Endothelial cell of umbilical vein (primary cell): ENCODE results near the gene THY1. TPM values are rescaled to one million over a fixed set of nuclear protein-coding genes. Genes with fewer than 3 reads are reported as not detected.

Experiments
- BruUV-seq: library from RNA; stranded (reverse); fragments of 400-500 nt; replicated peaks from 2 replicates; lab custom pipeline; 2021; lab: Mats Ljungman, UMichigan
- CTCF ChIA-PET: fragments of 300-600, 350-600 bp; sonication (Branson Sonifier 250); formaldehyde crosslinking; loops from one replicate; lab custom pipeline; 2021; ENCODE audit warnings: antibody characterized with exemption, inconsistent platforms; lab: Charles Lee
- POLR2A ChIA-PET: fragments of 300-600, 350-600 bp; sonication (Branson Sonifier 250); formaldehyde crosslinking; loops from one replicate; lab custom pipeline; 2021; ENCODE audit warnings: antibody characterized with exemption, inconsistent platforms; lab: Charles Lee
- DNase-seq: peaks from one replicate; pipeline ENCODE4 v3.0.0-alpha.2; 2011; ENCODE audit warnings: low read depth, low spot score
- FAIRE-seq: peaks from 2 replicates; lab custom pipeline; 2011; peaks lifted over from hg19 to GRCh38; lab: Jason Lieb, UNC
- H2AFZ ChIP-seq: 2 replicates; pipeline ENCODE4 v1.6.0; 2012; ENCODE audit warnings: low read depth, low read length, control low read depth, inconsistent platforms
- H3K27ac ChIP-seq: 2 replicates; pipeline ENCODE4 v1.5.1; 2011; ENCODE audit warnings: low read depth, mild to moderate bottlenecking, control low read depth, low read length, moderate library complexity; ENCODE audit not compliant: insufficient read depth
- H3K27me3 ChIP-seq, 2 experiments: 2 replicates each; pipeline versions ENCODE4 v1.6.0 to v1.6.1; 2011; ENCODE audit warnings: low read length in 2 of 2, mixed read lengths in 1 of 2; ENCODE audit not compliant: control insufficient read depth in 2 of 2, insufficient read depth in 2 of 2
- H3K36me3 ChIP-seq, 2 experiments: 2 replicates in 1 of 2; 3 replicates in 1 of 2; pipeline ENCODE4 v1.5.1; 2011; ENCODE audit warnings: low read length in 2 of 2, mild to moderate bottlenecking in 1 of 2, moderate library complexity in 1 of 2; ENCODE audit not compliant: control insufficient read depth in 2 of 2, insufficient read depth in 2 of 2; ENCODE audit errors: extremely low read depth in 1 of 2
- H3K4me1 ChIP-seq: 3 replicates; pipeline ENCODE4 v1.5.1; 2011; ENCODE audit warnings: mild to moderate bottlenecking, low read length; ENCODE audit not compliant: control insufficient read depth, insufficient read depth; ENCODE audit errors: extremely low read depth
- H3K4me2 ChIP-seq: 2 replicates; pipeline ENCODE4 v1.6.1; 2011; ENCODE audit warnings: low read length, control low read depth, mixed read lengths; ENCODE audit not compliant: insufficient read depth
- H3K4me3 ChIP-seq, 3 experiments: fragments of 200-600 bp in 1 of 3; sonication (generic), shearing (Covaris generic) in 1 of 3; replicated peaks in 1 of 3; 2 replicates each; pipeline ENCODE4 v1.5.1; 2011 to 2016; ENCODE audit warnings: control low read depth in 3 of 3, low read length in 3 of 3, mild to moderate bottlenecking in 2 of 3, inconsistent platforms in 1 of 3, low read depth in 1 of 3, moderate library complexity in 1 of 3; ENCODE audit not compliant: insufficient read depth in 1 of 3
- H3K79me2 ChIP-seq: 2 replicates; pipeline ENCODE4 v1.6.0; 2012; ENCODE audit warnings: low read length, inconsistent platforms; ENCODE audit not compliant: control insufficient read depth, insufficient read depth
- H3K9ac ChIP-seq: replicated peaks from 2 replicates; pipeline ENCODE3; 2011; ENCODE audit warnings: low read length, control low read depth; ENCODE audit not compliant: insufficient read depth; ENCODE audit errors: extremely low read depth
- H3K9me1 ChIP-seq: replicated peaks from 3 replicates; pipeline ENCODE4 v1.6.0; 2011; ENCODE audit warnings: mild to moderate bottlenecking, low read length; ENCODE audit not compliant: control insufficient read depth, insufficient read depth; ENCODE audit errors: extremely low read depth
- H3K9me3 ChIP-seq: replicated peaks from 2 replicates; pipeline ENCODE4 v1.5.1; 2012; ENCODE audit warnings: low read length, inconsistent platforms; ENCODE audit not compliant: control insufficient read depth, insufficient read depth
- H4K20me1 ChIP-seq: replicated peaks from 2 replicates; pipeline ENCODE3; 2011; ENCODE audit warnings: mild to moderate bottlenecking, low read length; ENCODE audit not compliant: control insufficient read depth, insufficient read depth; ENCODE audit errors: extremely low read depth
- EZH2 ChIP-seq: IDR thresholded peaks from 2 replicates; pipeline ENCODE4 v1.6.1; 2012; ENCODE audit warnings: borderline replicate concordance, low read depth, mild to moderate bottlenecking, moderate library complexity, low read length, inconsistent platforms; ENCODE audit not compliant: severe bottlenecking
- FOS ChIP-seq: IDR thresholded peaks from 2 replicates; pipeline ENCODE4 v1.6.1; 2011; ENCODE audit warnings: mild to moderate bottlenecking, low read length, moderate library complexity, borderline replicate concordance; ENCODE audit not compliant: insufficient read depth
- GATA2 ChIP-seq: IDR thresholded peaks from 2 replicates; pipeline ENCODE4 v1.7.0; 2011; ENCODE audit warnings: low read depth, mild to moderate bottlenecking, moderate library complexity, mixed read lengths, low read length; ENCODE audit not compliant: insufficient read length, insufficient read depth
- JUN ChIP-seq: IDR thresholded peaks from 2 replicates; pipeline ENCODE4 v1.6.1; 2011; ENCODE audit warnings: borderline replicate concordance, low read depth; ENCODE audit not compliant: insufficient read length, insufficient read depth
- MYC ChIP-seq: IDR thresholded peaks from one replicate; pipeline ENCODE4 v1.6.1; 2011; ENCODE audit warnings: mild to moderate bottlenecking, low read depth, low read length
- POLR2A ChIP-seq: IDR thresholded peaks from 2 replicates; pipeline ENCODE4 v1.6.1; 2012; ENCODE audit warnings: low read depth, mild to moderate bottlenecking, control low read depth, low read length
- POLR2AphosphoS5 ChIP-seq: IDR thresholded peaks from 2 replicates; pipeline ENCODE4 v1.6.1; 2012; ENCODE audit warnings: low read depth, mild to moderate bottlenecking, control low read depth, low read length, moderate library complexity; ENCODE audit not compliant: insufficient read depth
- dilution Hi-C: fragments of 300-500 bp; cut with MboI; formaldehyde crosslinking; loops from one replicate; pipeline ENCODE4 v1.15.0; 2019; ENCODE audit warnings: low sequenced_read_pairs; ENCODE audit not compliant: extremely low pct_ligation_motif_present
- intact Hi-C: fragments of 100-400 bp; cut with micrococcal nuclease; formaldehyde crosslinking; loops from one replicate; pipeline ENCODE4 v1.10.0; 2022
- polyA plus RNA-seq, 4 experiments: library from polyadenylated mRNA; depleted of rRNA in 3 of 4; stranded (reverse) in 3 of 4; unstranded in 1 of 4; fragments of >200 nt; gene quantifications; 2 replicates each; pipeline versions ENCODE4 v1.2.1 to v1.2.3, GENCODE V29; 2011 to 2012; ENCODE audit warnings: missing spikeins in 1 of 4
- total RNA-seq: library from RNA; stranded (reverse); gene quantifications from 2 replicates; pipeline ENCODE4 v1.2.3, GENCODE V29; 2021
- TF ChIP-seq, protein P1 (sequence below): IDR thresholded peaks from 2 replicates; pipeline ENCODE4 v1.6.1; 2011; ENCODE audit not compliant: insufficient read depth, insufficient read length
- TF ChIP-seq, protein P2 (sequence below), 2 donors: IDR thresholded peaks; 1 replicate in 1 of 2; 2 replicates in 1 of 2; pipeline ENCODE4 v1.5.1; 2011; ENCODE audit warnings: low read length in 2 of 2, mild to moderate bottlenecking in 2 of 2, moderate library complexity in 2 of 2, control low read depth in 1 of 2, inconsistent platforms in 1 of 2, low read depth in 1 of 2; ENCODE audit not compliant: insufficient read depth in 1 of 2; ENCODE audit errors: extremely low read depth in 1 of 2

The THY1 gene
- total and polyA plus RNA-seq, 2 donors (not counting 3 experiments of a cell fraction or from before 2014, with no cell fraction given), result 0.75 to 1.4 TPM

DNA sequence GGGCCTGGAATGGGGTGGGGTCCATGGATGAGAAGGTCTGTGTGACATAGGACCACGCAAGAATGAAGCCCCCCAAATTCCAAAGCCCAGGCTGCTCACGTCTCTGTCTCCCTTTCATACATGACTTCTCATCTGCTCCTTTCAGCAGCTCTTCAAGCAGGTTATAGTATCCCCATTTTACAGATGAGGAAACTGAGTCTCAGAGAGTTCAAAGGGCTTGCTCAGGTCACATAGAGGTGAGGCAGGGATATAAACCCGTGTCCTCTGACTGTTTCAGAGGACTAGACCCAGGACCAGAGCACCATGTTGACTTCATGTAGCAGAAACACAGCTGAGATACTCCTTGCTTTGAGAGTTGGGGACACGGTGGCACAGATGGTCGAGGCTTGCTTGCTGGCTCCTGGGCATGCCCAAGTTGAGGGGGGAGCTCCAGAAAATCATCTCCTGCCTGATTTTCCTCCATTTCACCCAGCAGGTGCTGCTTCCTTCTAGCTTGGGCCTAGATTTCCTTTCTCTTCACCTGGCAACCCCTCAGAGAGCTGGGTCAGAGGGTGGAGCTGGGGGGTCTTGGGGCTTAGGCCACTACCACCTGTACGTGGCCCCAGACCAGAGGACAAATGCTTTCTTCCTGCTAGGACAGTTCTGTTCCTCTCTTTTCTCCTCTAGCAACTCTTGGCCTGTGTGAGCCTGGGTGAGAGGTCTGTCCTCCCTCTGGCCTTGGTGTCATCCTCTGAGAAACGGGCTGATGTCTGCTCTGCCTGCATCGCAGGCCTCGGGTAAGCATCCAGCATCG, 24.1 kb upstream of the THY1 start:
- H3K4me1 ChIP-seq, result no peaks in the 10 kb centered on the region
- H3K9me3 ChIP-seq, result no peaks in the 10 kb centered on the region
- H3K36me3 ChIP-seq, result no peaks in the 10 kb centered on the region
- DNase-seq (no peak), FAIRE-seq (no peak)
- TF ChIP-seq POLR2AphosphoS5, result no peak
- TF ChIP-seq FOS, result no peak
- no peak for TF ChIP-seq JUN
- TF ChIP-seq, protein P1, sequence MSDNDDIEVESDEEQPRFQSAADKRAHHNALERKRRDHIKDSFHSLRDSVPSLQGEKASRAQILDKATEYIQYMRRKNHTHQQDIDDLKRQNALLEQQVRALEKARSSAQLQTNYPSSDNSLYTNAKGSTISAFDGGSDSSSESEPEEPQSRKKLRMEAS, result no peak
- no peak for TF ChIP-seq GATA2
- TF ChIP-seq, protein P2, sequence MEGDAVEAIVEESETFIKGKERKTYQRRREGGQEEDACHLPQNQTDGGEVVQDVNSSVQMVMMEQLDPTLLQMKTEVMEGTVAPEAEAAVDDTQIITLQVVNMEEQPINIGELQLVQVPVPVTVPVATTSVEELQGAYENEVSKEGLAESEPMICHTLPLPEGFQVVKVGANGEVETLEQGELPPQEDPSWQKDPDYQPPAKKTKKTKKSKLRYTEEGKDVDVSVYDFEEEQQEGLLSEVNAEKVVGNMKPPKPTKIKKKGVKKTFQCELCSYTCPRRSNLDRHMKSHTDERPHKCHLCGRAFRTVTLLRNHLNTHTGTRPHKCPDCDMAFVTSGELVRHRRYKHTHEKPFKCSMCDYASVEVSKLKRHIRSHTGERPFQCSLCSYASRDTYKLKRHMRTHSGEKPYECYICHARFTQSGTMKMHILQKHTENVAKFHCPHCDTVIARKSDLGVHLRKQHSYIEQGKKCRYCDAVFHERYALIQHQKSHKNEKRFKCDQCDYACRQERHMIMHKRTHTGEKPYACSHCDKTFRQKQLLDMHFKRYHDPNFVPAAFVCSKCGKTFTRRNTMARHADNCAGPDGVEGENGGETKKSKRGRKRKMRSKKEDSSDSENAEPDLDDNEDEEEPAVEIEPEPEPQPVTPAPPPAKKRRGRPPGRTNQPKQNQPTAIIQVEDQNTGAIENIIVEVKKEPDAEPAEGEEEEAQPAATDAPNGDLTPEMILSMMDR (IDR thresholded peaks at IDR 0.05; ENCODE audit: extremely low read depth in 1 of 2, insufficient read depth in 1 of 2, low read depth in 1 of 2, low read length in 2 of 2), result no peak
- TF ChIP-seq POLR2A, result no peak
- no peak for TF ChIP-seq EZH2
- TF ChIP-seq MYC, result no peak
- BruUV-seq, result no TSS peak
- no peak overlapping the region for H3K9ac ChIP-seq
- no peaks in the 10 kb centered on the region for H3K9me1 ChIP-seq
- ChIA-PET POLR2A (no interaction called here), CTCF (interaction anchor here (1.2 to 1.4 kb wide), 2 partner anchors 7 to 9 kb away, joined by 3 read pairs; no protein-coding TSS in a partner anchor)
- no peak overlapping the region for H3K4me3 ChIP-seq
- H3K79me2 ChIP-seq, result no peaks in the 10 kb centered on the region
- no peak overlapping the region for H3K27ac ChIP-seq
- H4K20me1 ChIP-seq, result no peaks in the 10 kb centered on the region
- H3K4me2 ChIP-seq, result no peak overlapping the region
- intact Hi-C loops (no loop called here), dilution Hi-C loops (no loop called here)
- H2AFZ ChIP-seq, result no peak overlapping the region
- peaks cover 0 to 2% of the 10 kb centered on the region in 2 experiments for H3K27me3 ChIP-seq
